ENCODE measurements around the gene ABCC9. TPM values are rescaled to one million over a fixed set of nuclear protein-coding genes. Genes with fewer than 3 reads are reported as not detected.

The ABCC9 gene
- polyA plus RNA-seq, 1 experiment: 2.7 TPM

- DNase-seq (ENCODE audit: low read depth, low spot score): no peak
- Histone ChIP-seq H3K27me3 (ENCODE audit: control insufficient read depth, insufficient read depth, low read length) (no peaks in the 10 kb centered on the region), H3K4me3 (ENCODE audit: low read depth, low read length) (no peak overlapping the region), H3K27ac (ENCODE audit: low read depth, low read length) (no peak overlapping the region), H3K9me3 (ENCODE audit: control insufficient read depth, insufficient read depth, low read length) (no peaks in the 10 kb centered on the region)
- TF ChIP-seq CTCF (IDR thresholded peaks at IDR 0.05; ENCODE audit: low read depth, low read length): no peak
- POLR2A ChIA-PET: no interaction called here
- CTCF ChIA-PET: interaction anchor here (1.9 kb wide), 1 partner anchor 9 kb away, joined by 4 read pairs; no protein-coding TSS in a partner anchor
These were observed 114.1 kb downstream of the ABCC9 start for GRCh38 chr12:21827083-21827482.

- H3K27ac ChIP-seq (ENCODE audit: low read depth, low read length): no peak overlapping the region
- H3K27me3 ChIP-seq (ENCODE audit: control insufficient read depth, insufficient read depth, low read length): no peaks in the 10 kb centered on the region
- POLR2A ChIA-PET: no interaction called here
- CTCF ChIA-PET: no interaction called here
- DNase-seq (ENCODE audit: low read depth, low spot score): no peak
- no peak overlapping the region for H3K4me3 ChIP-seq (ENCODE audit: low read depth, low read length)
- no peaks in the 10 kb centered on the region for H3K9me3 ChIP-seq (ENCODE audit: control insufficient read depth, insufficient read depth, low read length)
- TF ChIP-seq CTCF (IDR thresholded peaks at IDR 0.05; ENCODE audit: low read depth, low read length): no peak
These were observed 114.7 kb downstream of the ABCC9 start for GRCh38 chr12:21826618-21826910.

- Histone ChIP-seq H3K4me3 (ENCODE audit: low read depth, low read length) (no peak overlapping the region), H3K9me3 (ENCODE audit: control insufficient read depth, insufficient read depth, low read length) (no peaks in the 10 kb centered on the region), H3K27ac (ENCODE audit: low read depth, low read length) (no peak overlapping the region), H3K27me3 (ENCODE audit: control insufficient read depth, insufficient read depth, low read length) (no peaks in the 10 kb centered on the region)
- no peak for DNase-seq (ENCODE audit: low read depth, low spot score)
- POLR2A ChIA-PET: no interaction called here
- no peak for TF ChIP-seq CTCF (IDR thresholded peaks at IDR 0.05; ENCODE audit: low read depth, low read length)
- CTCF ChIA-PET: no interaction called here
These were observed 115.2 kb downstream of the ABCC9 start for GRCh38 chr12:21825886-21826617.

- H3K27ac ChIP-seq (ENCODE audit: low read depth, low read length): no peak overlapping the region
- DNase-seq (ENCODE audit: low read depth, low spot score): no peak
- no peaks in the 10 kb centered on the region for H3K9me3 ChIP-seq (ENCODE audit: control insufficient read depth, insufficient read depth, low read length)
- H3K27me3 ChIP-seq (ENCODE audit: control insufficient read depth, insufficient read depth, low read length): no peaks in the 10 kb centered on the region
- CTCF ChIA-PET: no interaction called here
- POLR2A ChIA-PET: no interaction called here
- TF ChIP-seq CTCF (IDR thresholded peaks at IDR 0.05; ENCODE audit: low read depth, low read length): no peak
- H3K4me3 ChIP-seq (ENCODE audit: low read depth, low read length): no peak overlapping the region
These were observed 117.6 kb downstream of the ABCC9 start for GRCh38 chr12:21823581-21823980.

- no peak for DNase-seq (ENCODE audit: low read depth, low spot score)
- Histone ChIP-seq H3K9me3 (ENCODE audit: control insufficient read depth, insufficient read depth, low read length) (no peaks in the 10 kb centered on the region), H3K27ac (ENCODE audit: low read depth, low read length) (no peak overlapping the region), H3K4me3 (ENCODE audit: low read depth, low read length) (no peak overlapping the region), H3K27me3 (ENCODE audit: control insufficient read depth, insufficient read depth, low read length) (no peaks in the 10 kb centered on the region)
- POLR2A ChIA-PET: interaction anchor here (0.7 to 1.0 kb wide), 2 partner anchors 68 to 101 kb away, joined by 3 read pairs; no protein-coding TSS in a partner anchor
- CTCF ChIA-PET: interaction anchor here (1.0 to 1.4 kb wide), 2 partner anchors 140 to 171 kb away, joined by 3 to 5 read pairs; no protein-coding TSS in a partner anchor
- no peak for TF ChIP-seq CTCF (IDR thresholded peaks at IDR 0.05; ENCODE audit: low read depth, low read length)
These were observed 121.5 kb downstream of the ABCC9 start for GRCh38 chr12:21819678-21820077.
